Right atrium auricular region (tissue), 2 donors: ENCODE data around the gene CEP20. TPM values are rescaled to one million over a fixed set of nuclear protein-coding genes. Genes with fewer than 3 reads are reported as not detected.

ENCODE experiments used
- DNase-seq: peaks from one replicate; pipeline ENCODE4 v3.0.0-alpha.2; 2019; ENCODE audit warnings: low spot score
- H3K27ac ChIP-seq, 2 donors: fragments of 200-600 bp; sonication (generic); 1 replicate in 1 of 2; 2 replicates in 1 of 2; pipeline ENCODE4 v1.5.1; 2016 to 2019
- H3K27me3 ChIP-seq, 2 donors: fragments of 200-600 bp; sonication (generic); one replicate each; pipeline versions ENCODE4 v1.5.1 to v1.6.0; 2017 to 2019
- H3K36me3 ChIP-seq: fragments of 200-600 bp; sonication (generic); one replicate; pipeline ENCODE4 v1.5.1; 2016
- H3K4me1 ChIP-seq, 2 donors: fragments of 200-600 bp; sonication (generic); one replicate each; pipeline versions ENCODE4 v1.5.1 to v1.6.0; 2017 to 2019
- H3K4me3 ChIP-seq, 2 donors: fragments of 200-600 bp; sonication (generic); 1 replicate in 1 of 2; 2 replicates in 1 of 2; pipeline ENCODE4 v1.5.1; 2017 to 2019; ENCODE audit warnings: mild to moderate bottlenecking in 1 of 2, moderate library complexity in 1 of 2
- H3K9me3 ChIP-seq, 2 donors: fragments of 200-600 bp; sonication (generic); one replicate each; pipeline ENCODE4 v1.5.1; 2019
- total RNA-seq, 2 donors: library from RNA; depleted of rRNA; stranded (reverse); fragments of >200 nt; gene quantifications; one replicate each; pipeline ENCODE4 v1.1.0, GENCODE V29; 2016
- TF ChIP-seq, protein P1 (sequence below), 2 donors: fragments of 200-600 bp; sonication (generic); IDR thresholded peaks; one replicate each; pipeline ENCODE4 v1.5.1; 2019; ENCODE audit warnings: antibody characterized with exemption in 2 of 2

Gene CEP20
- total RNA-seq, 2 donors from 2014 or later = 20.1 to 35.9 TPM

GRCh38 chr16:15837761-15838160, 50.6 kb downstream of the CEP20 start:
- H3K27me3 ChIP-seq = no peaks in the 10 kb centered on the region
- H3K4me3 ChIP-seq = no peak overlapping the region
- no peak overlapping the region for H3K27ac ChIP-seq
- peaks cover 0 to 6% of the 10 kb centered on the region in 2 donors for H3K4me1 ChIP-seq
- DNase-seq = no peak
- no peaks in the 10 kb centered on the region for H3K36me3 ChIP-seq
- no peaks in the 10 kb centered on the region for H3K9me3 ChIP-seq
- TF ChIP-seq, protein P1, sequence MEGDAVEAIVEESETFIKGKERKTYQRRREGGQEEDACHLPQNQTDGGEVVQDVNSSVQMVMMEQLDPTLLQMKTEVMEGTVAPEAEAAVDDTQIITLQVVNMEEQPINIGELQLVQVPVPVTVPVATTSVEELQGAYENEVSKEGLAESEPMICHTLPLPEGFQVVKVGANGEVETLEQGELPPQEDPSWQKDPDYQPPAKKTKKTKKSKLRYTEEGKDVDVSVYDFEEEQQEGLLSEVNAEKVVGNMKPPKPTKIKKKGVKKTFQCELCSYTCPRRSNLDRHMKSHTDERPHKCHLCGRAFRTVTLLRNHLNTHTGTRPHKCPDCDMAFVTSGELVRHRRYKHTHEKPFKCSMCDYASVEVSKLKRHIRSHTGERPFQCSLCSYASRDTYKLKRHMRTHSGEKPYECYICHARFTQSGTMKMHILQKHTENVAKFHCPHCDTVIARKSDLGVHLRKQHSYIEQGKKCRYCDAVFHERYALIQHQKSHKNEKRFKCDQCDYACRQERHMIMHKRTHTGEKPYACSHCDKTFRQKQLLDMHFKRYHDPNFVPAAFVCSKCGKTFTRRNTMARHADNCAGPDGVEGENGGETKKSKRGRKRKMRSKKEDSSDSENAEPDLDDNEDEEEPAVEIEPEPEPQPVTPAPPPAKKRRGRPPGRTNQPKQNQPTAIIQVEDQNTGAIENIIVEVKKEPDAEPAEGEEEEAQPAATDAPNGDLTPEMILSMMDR (IDR thresholded peaks at IDR 0.05) = no peak

DNA sequence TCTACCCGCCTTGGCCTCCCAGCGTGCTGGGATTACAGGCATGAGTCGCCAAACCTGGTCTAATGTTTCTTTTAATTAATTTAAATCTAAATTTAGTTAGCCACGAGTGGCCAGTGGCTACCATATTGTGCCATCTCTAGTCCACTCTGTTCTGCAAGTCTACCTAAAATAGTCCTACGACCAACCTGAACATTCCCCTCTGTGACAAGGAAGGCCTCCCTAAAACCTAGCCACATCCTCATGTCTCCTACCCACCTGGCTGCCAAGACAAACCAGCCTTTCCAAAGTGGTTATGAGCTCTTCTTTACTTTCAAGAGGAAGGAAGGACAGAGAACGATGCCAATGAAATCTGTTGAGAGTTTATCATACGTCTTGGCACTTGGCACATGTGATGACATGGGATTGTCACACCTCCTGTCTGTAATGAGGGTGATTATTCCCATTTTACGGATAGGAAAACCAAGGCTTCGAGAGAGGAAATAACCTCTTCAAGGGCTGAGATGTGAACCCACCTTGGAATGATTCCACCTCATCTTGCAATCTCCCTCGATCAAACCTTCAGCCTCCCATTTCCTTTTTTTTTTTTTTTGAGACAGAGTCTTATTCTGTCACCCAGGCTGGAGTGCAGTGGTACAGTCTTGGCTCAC, 51.3 kb downstream of the CEP20 start:
- H3K27me3 ChIP-seq = no peaks in the 10 kb centered on the region
- DNase-seq = no peak
- TF ChIP-seq, protein P1 (IDR thresholded peaks at IDR 0.05) = no peak
- no peak overlapping the region for H3K4me3 ChIP-seq
- no peak overlapping the region for H3K27ac ChIP-seq
- no peaks in the 10 kb centered on the region for H3K9me3 ChIP-seq
- no peaks in the 10 kb centered on the region for H3K36me3 ChIP-seq
- peaks cover 0 to 6% of the 10 kb centered on the region in 2 donors for H3K4me1 ChIP-seq

DNA sequence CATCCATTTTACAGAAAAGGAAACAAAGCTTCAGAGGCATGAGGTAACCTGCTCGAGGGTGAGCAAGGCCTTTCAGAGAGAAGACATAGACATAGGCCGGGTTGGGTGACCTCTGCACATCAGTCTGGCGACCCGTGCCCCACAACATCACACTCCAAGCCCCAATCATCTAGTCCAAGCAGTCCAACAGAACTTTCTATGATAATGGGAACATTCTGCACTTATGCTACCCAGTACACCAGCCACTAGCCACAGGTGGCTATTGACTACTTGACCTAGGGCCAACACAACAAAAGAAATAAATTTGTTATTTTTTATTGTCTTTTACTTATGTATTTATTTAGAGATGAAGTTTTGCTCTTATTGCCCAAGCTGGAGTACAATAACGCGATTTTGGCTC, 52.3 kb downstream of the CEP20 start:
- H3K27me3 ChIP-seq = no peaks in the 10 kb centered on the region
- no peak overlapping the region for H3K27ac ChIP-seq
- H3K9me3 ChIP-seq = no peaks in the 10 kb centered on the region
- no peaks in the 10 kb centered on the region for H3K36me3 ChIP-seq
- H3K4me3 ChIP-seq = no peak overlapping the region
- TF ChIP-seq, protein P1 (IDR thresholded peaks at IDR 0.05) = no peak
- DNase-seq = no peak
- H3K4me1 ChIP-seq = peaks cover 0 to 6% of the 10 kb centered on the region in 2 donors

- no peak overlapping the region for H3K27ac ChIP-seq
- H3K36me3 ChIP-seq = no peaks in the 10 kb centered on the region
- no peaks in the 10 kb centered on the region for H3K27me3 ChIP-seq
- TF ChIP-seq, protein P1 (IDR thresholded peaks at IDR 0.05) = no peak
- no peaks in the 10 kb centered on the region for H3K9me3 ChIP-seq
- DNase-seq = no peak
- H3K4me1 ChIP-seq = peaks cover 0 to 6% of the 10 kb centered on the region in 2 donors
- no peak overlapping the region for H3K4me3 ChIP-seq
These were observed 53.1 kb downstream of the CEP20 start for GRCh38 chr16:15835136-15835878.

DNA sequence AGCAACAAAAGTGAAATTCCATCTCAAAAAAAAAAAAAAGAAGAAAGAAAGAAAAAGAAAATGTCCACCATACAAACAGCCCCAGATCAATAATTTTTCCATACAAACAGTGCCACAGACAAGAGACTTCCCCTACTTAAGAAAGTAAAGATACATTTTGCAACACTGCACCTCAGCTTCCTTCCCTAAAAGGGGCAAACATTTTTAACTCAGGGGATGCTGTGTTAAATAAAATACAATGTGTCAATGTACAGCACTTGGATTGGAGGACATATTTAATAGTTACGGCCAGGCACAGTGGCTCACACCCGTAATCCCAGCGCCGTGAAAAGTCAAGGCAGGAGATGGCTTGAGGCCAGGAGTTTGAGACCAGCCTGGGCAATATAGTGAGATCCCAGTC, 53.9 kb downstream of the CEP20 start:
- peaks cover 0 to 6% of the 10 kb centered on the region in 2 donors for H3K4me1 ChIP-seq
- H3K27me3 ChIP-seq = no peaks in the 10 kb centered on the region
- DNase-seq = no peak
- no peaks in the 10 kb centered on the region for H3K36me3 ChIP-seq
- H3K4me3 ChIP-seq = no peak overlapping the region
- TF ChIP-seq, protein P1 (IDR thresholded peaks at IDR 0.05) = no peak
- H3K9me3 ChIP-seq = no peaks in the 10 kb centered on the region
- no peak overlapping the region for H3K27ac ChIP-seq
